H1 (cell line): ENCODE measurements around the gene RAB39B. TPM values are rescaled to one million over a fixed set of nuclear protein-coding genes. Genes with fewer than 3 reads are reported as not detected.
"Not testable (repeated sequence)": the region's sequence is repeated elsewhere in the genome, so short reads cannot be mapped to it uniquely, and the experiment has no call there.

Experiments
- CTCF ChIA-PET: fragments of 300-600 bp; sonication (Branson Sonifier 250); formaldehyde crosslinking; loops from one replicate; lab custom pipeline; 2021; ENCODE audit not compliant: partially characterized antibody; lab: Charles Lee
- POLR2A ChIA-PET: fragments of 300-600 bp; sonication (Branson Sonifier 250); formaldehyde crosslinking; loops from one replicate; lab custom pipeline; 2021; ENCODE audit warnings: inconsistent platforms; ENCODE audit not compliant: partially characterized antibody; lab: Charles Lee
- DNase-seq, 2 experiments: peaks; one replicate each; pipeline versions ENCODE4 v3.0.0 to v3.0.0-alpha.2; 2010 to 2022; ENCODE audit warnings: low spot score in 2 of 2, low read depth in 1 of 2, mixed read lengths in 1 of 2
- FAIRE-seq: peaks from 2 replicates; lab custom pipeline; 2011; peaks lifted over from hg19 to GRCh38; lab: Jason Lieb, UNC
- H2AFZ ChIP-seq: 2 replicates; pipeline ENCODE4 v1.8.1; 2012; ENCODE audit warnings: low read length, inconsistent platforms
- H2AK5ac ChIP-seq: 2 replicates; pipeline ENCODE4 v1.6.1; 2013; ENCODE audit warnings: low read depth, low read length
- H2BK120ac ChIP-seq: replicated peaks from 2 replicates; pipeline ENCODE3; 2013; ENCODE audit warnings: low read depth, low read length, inconsistent platforms
- H2BK12ac ChIP-seq: 2 replicates; pipeline ENCODE4 v1.6.1; 2013; ENCODE audit warnings: low read depth, low read length
- H2BK15ac ChIP-seq: 2 replicates; pipeline ENCODE4 v1.6.1; 2013; ENCODE audit warnings: low read length
- H2BK20ac ChIP-seq: 2 replicates; pipeline ENCODE4 v1.6.1; 2013; ENCODE audit warnings: low read length
- H2BK5ac ChIP-seq: 2 replicates; pipeline ENCODE4 v1.6.1; 2013; ENCODE audit warnings: low read depth, low read length
- H3K14ac ChIP-seq: 2 replicates; pipeline ENCODE4 v1.6.1; 2013; ENCODE audit warnings: inconsistent platforms; ENCODE audit not compliant: insufficient read length
- H3K18ac ChIP-seq: 2 replicates; pipeline ENCODE4 v1.6.1; 2013; ENCODE audit warnings: low read length; ENCODE audit errors: extremely low read depth
- H3K23ac ChIP-seq: 2 replicates; pipeline ENCODE4 v1.6.1; 2013; ENCODE audit warnings: inconsistent platforms; ENCODE audit not compliant: insufficient read length
- H3K23me2 ChIP-seq: 2 replicates; pipeline ENCODE4 v1.6.1; 2013; ENCODE audit warnings: low read depth, low read length
- H3K27ac ChIP-seq: 2 replicates; pipeline ENCODE4 v1.6.1; 2011; ENCODE audit warnings: low read depth, low read length, inconsistent platforms
- H3K27me3 ChIP-seq, 4 experiments: replicated peaks in 1 of 4; 1 replicate in 1 of 4; 2 replicates in 3 of 4; pipeline versions ENCODE4 v1.6.1 to v1.8.1; 2011 to 2013; ENCODE audit warnings: low read length in 3 of 4, mild to moderate bottlenecking in 3 of 4, inconsistent platforms in 2 of 4, mixed read lengths in 2 of 4, moderate library complexity in 1 of 4; ENCODE audit not compliant: control insufficient read depth in 3 of 4, insufficient read depth in 3 of 4; ENCODE audit errors: extremely low read depth in 1 of 4
- H3K36me3 ChIP-seq, 4 experiments: 2 replicates each; pipeline versions ENCODE4 v1.6.1 to v1.8.1; 2011 to 2013; ENCODE audit warnings: mild to moderate bottlenecking in 4 of 4, low read length in 3 of 4, moderate library complexity in 2 of 4, control low read depth in 1 of 4, inconsistent platforms in 1 of 4; ENCODE audit not compliant: insufficient read depth in 4 of 4, control insufficient read depth in 2 of 4
- H3K4ac ChIP-seq: replicated peaks from 2 replicates; pipeline ENCODE3; 2013; ENCODE audit warnings: low read length, low read depth, mixed read lengths, inconsistent platforms; ENCODE audit not compliant: insufficient read length
- H3K4me1 ChIP-seq, 4 experiments: replicated peaks in 1 of 4; 1 replicate in 1 of 4; 2 replicates in 3 of 4; pipeline versions ENCODE4 v1.6.1 to v1.8.1; 2011 to 2013; ENCODE audit warnings: low read length in 3 of 4, inconsistent platforms in 2 of 4, mixed read lengths in 1 of 4; ENCODE audit not compliant: insufficient read depth in 4 of 4, control insufficient read depth in 3 of 4
- H3K4me2 ChIP-seq, 2 experiments: 2 replicates each; pipeline versions ENCODE4 v1.6.1 to v1.8.1; 2011 to 2013; ENCODE audit warnings: low read depth in 2 of 2, low read length in 2 of 2, control low read depth in 1 of 2, inconsistent platforms in 1 of 2, mild to moderate bottlenecking in 1 of 2; ENCODE audit not compliant: insufficient read depth in 1 of 2
- H3K4me3 ChIP-seq, 4 experiments: fragments of 200-600, 300-600 bp in 1 of 4; sonication (generic), shearing (Covaris generic), sonication (Bioruptor Twin) in 1 of 4; 2 replicates each; pipeline versions ENCODE4 v1.5.1 to v1.8.1; 2011 to 2016; ENCODE audit warnings: low read length in 4 of 4, low read depth in 3 of 4, control low read depth in 2 of 4, inconsistent platforms in 2 of 4, mild to moderate bottlenecking in 2 of 4, mixed read lengths in 1 of 4, moderate library complexity in 1 of 4; ENCODE audit not compliant: insufficient read depth in 2 of 4; ENCODE audit errors: extremely low read depth in 1 of 4
- H3K56ac ChIP-seq: replicated peaks from 2 replicates; pipeline ENCODE3; 2013; ENCODE audit warnings: low read depth, mild to moderate bottlenecking, mixed read lengths, low read length, inconsistent platforms; ENCODE audit not compliant: insufficient read length
- H3K79me1 ChIP-seq: 2 replicates; pipeline ENCODE4 v1.6.1; 2013; ENCODE audit warnings: low read depth, low read length, control low read depth
- H3K79me2 ChIP-seq, 2 experiments: 2 replicates each; pipeline versions ENCODE4 v1.6.1 to v1.8.1; 2012 to 2013; ENCODE audit warnings: low read length in 2 of 2, mild to moderate bottlenecking in 2 of 2, inconsistent platforms in 1 of 2; ENCODE audit not compliant: insufficient read depth in 2 of 2, control insufficient read depth in 1 of 2
- H3K9ac ChIP-seq, 4 experiments: replicated peaks in 1 of 4; 1 replicate in 1 of 4; 2 replicates in 3 of 4; pipeline versions ENCODE4 v1.6.1 to v1.8.1; 2011 to 2013; ENCODE audit warnings: low read depth in 3 of 4, low read length in 3 of 4, control low read depth in 2 of 4, mild to moderate bottlenecking in 2 of 4, moderate library complexity in 2 of 4, inconsistent platforms in 1 of 4; ENCODE audit errors: extremely low read depth in 1 of 4
- H3K9me3 ChIP-seq, 2 experiments: 2 replicates each; pipeline versions ENCODE4 v1.6.1 to v1.8.1; 2012 to 2013; ENCODE audit warnings: mild to moderate bottlenecking in 2 of 2, moderate library complexity in 2 of 2, control low read depth in 1 of 2, inconsistent platforms in 1 of 2, low read depth in 1 of 2, low read length in 1 of 2, mixed read lengths in 1 of 2; ENCODE audit not compliant: insufficient read depth in 2 of 2
- H4K20me1 ChIP-seq, 2 experiments: replicated peaks in 1 of 2; 2 replicates each; pipeline versions ENCODE3 to v1.8.1; 2011 to 2013; ENCODE audit warnings: inconsistent platforms in 2 of 2, low read length in 2 of 2, mild to moderate bottlenecking in 1 of 2; ENCODE audit not compliant: insufficient read depth in 2 of 2, control insufficient read depth in 1 of 2
- H4K5ac ChIP-seq: 2 replicates; pipeline ENCODE4 v1.6.1; 2013; ENCODE audit warnings: low read length, low read depth, mixed read lengths, inconsistent platforms; ENCODE audit not compliant: insufficient read length
- H4K8ac ChIP-seq: 2 replicates; pipeline ENCODE4 v1.8.0; 2013; ENCODE audit warnings: mild to moderate bottlenecking, moderate library complexity, low read length, inconsistent platforms; ENCODE audit not compliant: insufficient read depth; ENCODE audit errors: extremely low read depth
- H4K91ac ChIP-seq: replicated peaks from 2 replicates; pipeline ENCODE3; 2013; ENCODE audit warnings: low read length, mixed read lengths, inconsistent platforms; ENCODE audit not compliant: insufficient read length
- WGBS, 2 experiments: shearing (Covaris generic) in 1 of 2; methylation state at CpG; one replicate each; pipeline versions ENCODE4 v1.1.6 to v1.1.7; 2013 to 2015; ENCODE audit warnings: low lambda C conversion rate in 2 of 2, mixed read lengths in 2 of 2, inconsistent platforms in 1 of 2, low coverage in 1 of 2, missing lambda C conversion rate in 1 of 2; ENCODE audit not compliant: insufficient replicate concordance in 2 of 2, insufficient coverage in 1 of 2, insufficient read length in 1 of 2; ENCODE audit errors: extremely low coverage in 1 of 2, missing lambda C conversion rate in 1 of 2; 5-methylcytosine and 5-hydroxymethylcytosine counted together
- polyA plus RNA-seq, 7 experiments: library from polyadenylated mRNA; depleted of rRNA in 3 of 7; stranded (reverse) in 5 of 7; unstranded in 2 of 7; fragments of >200 nt in 5 of 7; fragments of 200-250 nt in 2 of 7; gene quantifications; 1 replicate in 5 of 7; 2 replicates in 1 of 7; 4 replicates in 1 of 7; pipeline versions ENCODE4 v1.2.1 to v1.2.3, GENCODE V29; 2011 to 2013; ENCODE audit warnings: missing spikeins in 2 of 7, mixed read lengths in 2 of 7
- total RNA-seq: library from RNA; stranded (reverse); fragmentation: NEBNext Ultra II Directional; extraction: Animal tissue kit (Norgen Biotek cat#: 25700); gene quantifications from 2 replicates; pipeline ENCODE4 v1.2.1, GENCODE V29; 2021

The RAB39B gene
- total and polyA plus RNA-seq, 2 of the 8 experiments (the other 6 are each of a cell fraction or from before 2014, with no cell fraction given): 3.1 to 9.3 TPM

DNA sequence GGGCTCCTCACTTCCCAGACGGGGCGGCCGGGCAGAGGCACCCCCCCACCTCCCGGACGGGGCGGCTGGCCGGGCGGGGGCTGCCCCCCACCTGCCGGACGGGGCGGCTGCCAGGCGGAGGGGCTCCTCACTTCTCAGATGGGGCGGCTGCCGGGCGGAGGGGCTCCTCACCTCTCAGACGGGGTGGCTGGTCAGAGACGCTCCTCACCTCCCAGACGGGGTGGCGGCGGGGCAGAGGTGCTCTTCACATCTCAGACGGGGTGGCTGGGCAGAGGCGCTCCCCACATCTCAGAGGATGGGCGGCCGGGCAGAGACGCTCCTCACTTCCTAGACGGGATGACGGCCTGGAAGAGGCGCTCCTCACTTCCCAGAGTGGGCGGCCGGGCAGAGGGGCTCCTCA, 40.5 kb downstream of the RAB39B start:
- H3K9ac ChIP-seq, H4K5ac ChIP-seq, H3K27ac ChIP-seq, H3K27me3 ChIP-seq, H2AFZ ChIP-seq, H3K9me3 ChIP-seq, H3K4me1 ChIP-seq, H4K8ac ChIP-seq, H2BK20ac ChIP-seq, H3K18ac ChIP-seq, H3K4ac ChIP-seq, H2BK15ac ChIP-seq, H3K4me2 ChIP-seq, H2BK12ac ChIP-seq, H3K23ac ChIP-seq, H3K56ac ChIP-seq, POLR2A ChIA-PET, H4K91ac ChIP-seq, H3K4me3 ChIP-seq, H2AK5ac ChIP-seq, DNase-seq, H2BK5ac ChIP-seq, CTCF ChIA-PET, H3K79me1 ChIP-seq, H2BK120ac ChIP-seq, H3K23me2 ChIP-seq, FAIRE-seq, H4K20me1 ChIP-seq, H3K14ac ChIP-seq: not testable (repeated sequence)
- Histone ChIP-seq H3K36me3 (peaks cover 0 to 42% (median 20%) of the 10 kb centered on the region in 4 experiments; a peak in 4 of 8 replicates), H3K79me2 (peaks cover 0 to 13% of the 10 kb centered on the region in 2 experiments; a peak in 2 of 4 replicates)
- no CpG with 5 or more reads among the region's 30 CpGs for WGBS, 2 experiments
